HG02642 (cell line): ENCODE data around the gene FMO2.

ENCODE experiments used
- ATAC-seq: cut with Tn5 transposase; IDR thresholded peaks from one replicate; pipeline ENCODE4 v1.9.1; 2021; ENCODE audit warnings: mild to moderate bottlenecking; ENCODE audit not compliant: unreplicated experiment, poor library complexity

Gene FMO2, protein sequence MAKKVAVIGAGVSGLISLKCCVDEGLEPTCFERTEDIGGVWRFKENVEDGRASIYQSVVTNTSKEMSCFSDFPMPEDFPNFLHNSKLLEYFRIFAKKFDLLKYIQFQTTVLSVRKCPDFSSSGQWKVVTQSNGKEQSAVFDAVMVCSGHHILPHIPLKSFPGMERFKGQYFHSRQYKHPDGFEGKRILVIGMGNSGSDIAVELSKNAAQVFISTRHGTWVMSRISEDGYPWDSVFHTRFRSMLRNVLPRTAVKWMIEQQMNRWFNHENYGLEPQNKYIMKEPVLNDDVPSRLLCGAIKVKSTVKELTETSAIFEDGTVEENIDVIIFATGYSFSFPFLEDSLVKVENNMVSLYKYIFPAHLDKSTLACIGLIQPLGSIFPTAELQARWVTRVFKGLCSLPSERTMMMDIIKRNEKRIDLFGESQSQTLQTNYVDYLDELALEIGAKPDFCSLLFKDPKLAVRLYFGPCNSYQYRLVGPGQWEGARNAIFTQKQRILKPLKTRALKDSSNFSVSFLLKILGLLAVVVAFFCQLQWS

DNA sequence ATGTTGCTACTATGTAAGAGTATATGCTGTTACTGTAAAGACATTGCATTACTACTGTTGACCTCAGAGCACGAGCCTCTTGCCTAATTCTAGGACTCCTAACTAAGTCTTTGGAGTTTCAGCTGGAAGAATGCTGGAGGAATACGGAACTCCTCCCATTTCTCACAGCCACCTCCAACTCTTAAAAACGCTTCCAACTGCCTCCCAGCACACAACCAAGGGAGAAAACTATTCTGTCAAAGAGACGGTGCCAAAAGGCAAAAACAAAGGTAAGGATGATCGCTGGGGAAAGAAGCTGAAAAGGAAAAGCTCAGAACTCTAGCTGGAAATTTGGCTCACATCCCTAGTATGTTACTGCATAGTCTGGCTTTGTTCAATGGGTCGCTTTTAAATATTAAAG, at the start of gene FMO2:
FMO2 (plus strand) TSS at position 210 of the 400 bp plus-strand sequence. CDS start 414 bp downstream, outside the sequence.
- no peak for ATAC-seq

- no peak for ATAC-seq
Measured at GRCh38 chr1:171137580-171137979, 47.5 kb upstream of the FMO2 start.

- ATAC-seq = no peak
Measured at GRCh38 chr1:171138980-171139379, 46.1 kb upstream of the FMO2 start.

GRCh38 chr1:171139890-171140289, 45.2 kb upstream of the FMO2 start:
- ATAC-seq = no peak

DNA sequence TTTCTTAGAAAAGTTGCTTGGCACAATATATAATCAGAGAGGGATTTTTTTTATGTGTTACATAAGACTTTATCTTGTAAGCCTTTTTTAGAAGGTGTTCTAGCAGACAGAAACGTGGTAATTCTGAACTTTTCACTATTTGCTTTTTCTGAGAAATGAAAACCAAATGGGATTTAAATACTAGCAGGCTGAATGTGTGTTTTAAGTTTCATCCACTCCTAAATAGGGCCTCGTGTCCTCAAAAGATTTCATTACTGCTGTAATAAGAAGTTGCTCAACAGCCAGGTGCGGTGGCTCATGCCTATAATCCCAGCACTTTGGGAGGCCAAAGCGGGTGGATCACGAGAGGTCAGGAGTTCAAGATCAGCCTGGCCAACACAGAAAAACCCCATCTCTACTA, 44.7 kb upstream of the FMO2 start:
- ATAC-seq = no peak

DNA sequence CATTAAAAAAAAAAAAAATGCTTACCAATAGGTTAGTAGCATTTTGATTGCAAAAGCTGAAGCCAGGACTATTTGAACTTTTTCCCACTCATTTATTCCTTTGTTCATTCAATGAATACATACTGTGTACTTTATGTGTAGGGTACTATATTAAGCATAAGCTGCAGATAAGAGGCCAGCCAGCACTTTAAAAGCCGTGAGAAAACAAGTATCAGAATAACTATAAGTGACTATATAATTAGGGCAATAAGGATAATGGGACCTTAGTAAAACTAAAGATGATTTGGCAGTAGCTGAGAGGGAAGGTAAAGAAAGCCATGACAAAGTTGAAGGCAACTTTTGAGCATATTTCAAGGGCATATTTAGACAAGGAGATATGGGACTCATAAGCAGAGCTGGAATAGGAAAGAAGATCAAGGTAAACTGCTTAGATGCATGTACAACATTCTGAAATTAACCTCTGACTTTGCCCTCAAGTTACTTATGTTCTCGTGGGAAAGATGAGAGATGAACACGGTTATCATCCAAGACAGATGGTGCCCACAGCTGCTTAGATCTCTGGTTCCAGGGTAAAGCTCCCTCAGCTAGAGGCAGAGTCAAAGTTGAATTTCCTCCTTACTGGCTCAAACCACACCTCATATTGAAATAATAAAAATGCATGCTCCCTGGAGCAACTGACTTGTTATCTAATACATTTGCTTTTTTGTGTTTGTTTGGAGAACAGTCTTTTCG, 44.0 kb upstream of the FMO2 start:
- ATAC-seq = no peak

- ATAC-seq = no peak
Measured at GRCh38 chr1:171141688-171142415, 43.2 kb upstream of the FMO2 start.

GRCh38 chr1:171142416-171143385, 42.4 kb upstream of the FMO2 start:
- no peak for ATAC-seq

GRCh38 chr1:171150156-171150555, 34.9 kb upstream of the FMO2 start:
- ATAC-seq = no peak

DNA sequence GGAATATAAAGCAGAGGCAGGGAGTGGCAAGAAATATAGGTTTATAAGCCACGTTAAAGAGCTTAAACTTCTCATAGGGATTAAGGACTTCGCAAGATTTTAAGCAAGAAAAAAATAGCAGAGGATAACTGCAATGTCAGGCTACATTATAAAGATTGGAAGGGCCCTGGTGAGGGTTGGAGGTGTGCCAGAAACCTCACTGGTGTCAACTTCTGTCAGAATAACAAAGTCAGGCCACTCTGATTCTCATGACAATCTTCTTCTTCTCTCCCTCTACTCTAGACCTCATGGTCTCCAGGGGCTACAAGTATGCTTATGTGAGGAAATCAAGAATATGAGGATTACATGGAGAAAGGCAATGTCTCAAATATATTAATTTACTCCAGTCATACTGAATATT, 32.6 kb upstream of the FMO2 start:
- ATAC-seq = no peak

GRCh38 chr1:171155484-171155883, 29.6 kb upstream of the FMO2 start:
- ATAC-seq = no peak

GRCh38 chr1:171158096-171158495, 27.0 kb upstream of the FMO2 start:
- ATAC-seq = no peak

DNA sequence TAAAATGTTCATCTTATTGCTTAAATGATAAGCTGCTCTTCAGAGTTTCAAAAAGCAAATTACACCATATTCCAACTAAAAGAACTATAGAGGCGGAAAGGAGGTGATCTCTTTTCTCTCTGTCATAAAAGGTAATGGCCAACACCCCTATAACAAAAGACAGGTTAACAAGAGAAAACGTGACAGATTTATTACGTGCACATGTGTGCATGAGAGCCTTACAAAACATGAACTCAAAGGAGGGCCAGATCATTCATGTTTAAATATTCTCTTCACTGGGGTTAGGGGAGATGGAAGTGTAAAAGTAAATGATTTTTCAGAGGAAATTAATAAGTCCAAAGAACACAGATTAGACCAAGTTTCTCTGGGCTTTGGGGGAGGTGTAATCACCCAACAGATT, 26.5 kb upstream of the FMO2 start:
- ATAC-seq = no peak

DNA sequence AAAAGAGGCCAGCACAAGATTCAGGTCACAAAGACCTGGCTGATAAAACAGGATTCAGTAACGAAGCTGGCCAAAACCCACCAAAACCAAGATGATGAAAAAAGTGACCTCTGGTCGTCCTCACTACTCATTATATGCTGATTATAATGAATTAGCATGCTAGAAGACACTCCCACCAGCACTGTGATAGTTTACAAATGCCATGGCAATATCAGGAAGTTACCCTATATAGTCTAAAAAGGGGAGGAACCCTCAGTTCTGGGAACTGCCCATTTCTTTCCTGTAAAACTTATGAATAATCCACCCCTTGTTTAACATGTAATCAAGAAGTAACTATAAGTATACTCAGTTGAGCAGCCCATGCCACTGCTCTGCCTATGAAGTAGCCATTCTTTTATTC, 26.0 kb upstream of the FMO2 start:
- no peak for ATAC-seq

- no peak for ATAC-seq
Measured at GRCh38 chr1:171160211-171160610, 24.9 kb upstream of the FMO2 start.

- ATAC-seq = no peak
Measured at GRCh38 chr1:171160639-171161354, 24.3 kb upstream of the FMO2 start.

DNA sequence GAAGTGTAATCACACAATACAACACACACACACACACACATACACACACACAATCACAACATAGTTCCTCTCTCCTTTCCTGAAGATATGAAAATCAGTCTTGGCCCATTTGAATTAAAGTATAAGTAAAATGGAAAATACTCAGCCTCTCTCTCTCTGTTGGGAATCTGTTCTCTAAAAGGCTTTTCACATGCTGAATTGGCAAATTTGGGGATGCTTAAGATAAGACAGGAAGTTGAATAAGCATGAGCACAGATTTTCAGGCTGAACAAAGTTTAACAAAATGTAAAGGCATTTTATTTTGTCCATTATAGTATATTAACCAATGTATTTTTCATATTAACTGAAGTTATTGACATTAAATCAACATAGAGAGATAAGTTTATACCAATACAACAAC, 23.7 kb upstream of the FMO2 start:
- no peak for ATAC-seq

DNA sequence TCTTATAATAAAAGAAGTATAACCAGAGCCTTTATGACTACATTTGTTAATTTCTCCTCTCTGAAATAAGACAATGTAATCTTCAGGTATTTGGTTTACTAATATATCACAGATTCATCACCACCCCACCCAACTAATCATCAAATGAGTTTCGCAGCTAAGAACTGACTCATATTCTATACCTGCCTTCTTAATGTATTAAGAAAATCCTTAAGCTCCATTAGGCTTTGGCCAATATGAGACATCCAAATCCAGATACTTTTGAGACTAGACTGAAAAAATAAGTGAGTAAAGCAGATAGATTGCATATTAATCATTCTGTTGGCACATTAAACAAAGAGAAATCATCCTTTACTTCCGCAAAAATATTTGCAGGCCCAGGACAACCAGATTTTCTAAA, 18.7 kb upstream of the FMO2 start:
- no peak for ATAC-seq

DNA sequence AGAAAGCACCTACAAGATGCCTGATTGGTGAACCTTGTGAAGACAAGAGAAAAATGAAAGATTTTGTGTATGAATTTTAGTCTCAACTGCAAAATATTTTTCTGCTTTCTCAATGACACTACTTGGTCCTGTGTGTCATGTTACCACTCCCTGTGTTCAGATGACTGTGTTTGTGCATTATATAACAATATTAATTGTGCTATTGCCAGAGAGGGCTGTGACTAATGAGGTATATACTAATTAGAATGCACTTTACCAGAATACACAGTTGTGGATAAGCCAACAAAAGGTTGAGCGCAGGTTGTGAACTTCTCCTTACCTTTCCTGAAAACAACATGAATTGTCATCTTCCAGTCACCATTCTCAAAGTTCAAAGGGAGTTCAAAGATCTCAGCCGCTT, 17.3 kb upstream of the FMO2 start:
- no peak for ATAC-seq
